BLaER1 treated with 17β-estradiol and CSF1 and Interleukin-3, amounts not matched to agents 10 nM and 100 nM (cell line): ENCODE data around the gene CCDC85C.

Source experiments
- H3K27ac ChIP-seq, 11 experiments: shearing (Covaris generic); formaldehyde crosslinking; 2 replicates each; pipeline ENCODE4 v1.8.1; 2022
- H3K27me3 ChIP-seq, 11 experiments: shearing (Covaris generic); formaldehyde crosslinking; 2 replicates each; pipeline ENCODE4 v1.8.1; 2022
- H3K36me3 ChIP-seq, 11 experiments: shearing (Covaris generic); formaldehyde crosslinking; 2 replicates each; pipeline ENCODE4 v1.8.1; 2022
- H3K4me1 ChIP-seq, 10 experiments: shearing (Covaris generic); formaldehyde crosslinking; 2 replicates each; pipeline ENCODE4 v1.8.1; 2022
- H3K4me2 ChIP-seq, 11 experiments: shearing (Covaris generic); formaldehyde crosslinking; 2 replicates each; pipeline ENCODE4 v1.8.1; 2022
- H3K4me3 ChIP-seq, 10 experiments: shearing (Covaris generic); formaldehyde crosslinking; 2 replicates each; pipeline ENCODE4 v1.8.1; 2022
- H3K9ac ChIP-seq, 11 experiments: shearing (Covaris generic); formaldehyde crosslinking; 2 replicates each; pipeline ENCODE4 v1.8.1; 2022
- H3K9me3 ChIP-seq, 11 experiments: shearing (Covaris generic); formaldehyde crosslinking; replicated peaks in 1 of 11; 2 replicates each; pipeline ENCODE4 v1.8.1; 2022
- H4K20me1 ChIP-seq, 11 experiments: shearing (Covaris generic); formaldehyde crosslinking; 2 replicates each; pipeline ENCODE4 v1.8.1; 2022
- Cebpa-rat ChIP-seq, 11 experiments: shearing (Covaris generic); IDR thresholded peaks; 2 replicates each; pipeline ENCODE4 v1.8.1; 2022

CCDC85C gene

DNA sequence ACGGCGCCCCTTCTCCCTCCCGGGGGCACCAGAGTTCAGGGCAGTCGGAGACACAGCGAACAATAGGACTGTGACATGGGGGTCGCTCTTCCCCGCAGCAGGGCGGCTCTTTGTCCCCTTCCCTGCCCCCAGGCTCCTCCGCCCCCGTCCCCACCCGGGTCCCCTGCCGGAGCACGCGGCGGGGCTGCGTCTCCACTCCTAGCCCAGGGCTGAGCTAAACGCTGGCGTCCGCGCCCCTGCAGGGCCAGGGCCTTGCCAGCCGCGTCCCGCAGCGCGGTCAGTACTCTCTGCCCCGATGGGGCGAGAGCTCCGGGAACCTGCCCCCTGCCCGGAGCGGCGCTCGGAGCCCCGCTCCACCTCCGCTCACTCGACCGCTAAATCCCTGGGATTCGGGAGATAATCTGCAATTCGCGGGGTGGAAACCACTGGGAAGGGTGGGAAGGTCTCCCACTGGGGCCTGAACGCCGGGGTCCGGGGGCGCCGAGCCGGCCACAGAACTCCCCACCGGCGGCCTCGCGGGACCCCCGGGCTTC lies 825 bp upstream of the CCDC85C start:
- TF ChIP-seq Cebpa-rat (IDR thresholded peaks at IDR 0.05): no peak
- Histone ChIP-seq H3K4me3 (peak overlapping the region; percentile 77 to 94 (median 88)), H3K27me3 (peaks cover 0 to 4% (median 0%) of the 10 kb centered on the region in 11 experiments; a peak in 1 of 22 replicates), H3K4me1 (peaks cover 33 to 54% (median 52%) of the 10 kb centered on the region in 10 experiments), H3K9me3 (no peaks in the 10 kb centered on the region), H3K36me3 (no peaks in the 10 kb centered on the region; a peak in 1 of 22 replicates), H3K4me2 (peak overlapping the region; percentile 79 to 97 (median 95)), H3K9ac (peak overlapping the region; percentile 80 to 95 (median 91)), H4K20me1 (peaks cover 0 to 49% (median 17%) of the 10 kb centered on the region in 11 experiments; a peak in 14 of 22 replicates), H3K27ac (peak overlapping the region; percentile 58 to 92 (median 90); a peak in 20 of 22 replicates)

DNA sequence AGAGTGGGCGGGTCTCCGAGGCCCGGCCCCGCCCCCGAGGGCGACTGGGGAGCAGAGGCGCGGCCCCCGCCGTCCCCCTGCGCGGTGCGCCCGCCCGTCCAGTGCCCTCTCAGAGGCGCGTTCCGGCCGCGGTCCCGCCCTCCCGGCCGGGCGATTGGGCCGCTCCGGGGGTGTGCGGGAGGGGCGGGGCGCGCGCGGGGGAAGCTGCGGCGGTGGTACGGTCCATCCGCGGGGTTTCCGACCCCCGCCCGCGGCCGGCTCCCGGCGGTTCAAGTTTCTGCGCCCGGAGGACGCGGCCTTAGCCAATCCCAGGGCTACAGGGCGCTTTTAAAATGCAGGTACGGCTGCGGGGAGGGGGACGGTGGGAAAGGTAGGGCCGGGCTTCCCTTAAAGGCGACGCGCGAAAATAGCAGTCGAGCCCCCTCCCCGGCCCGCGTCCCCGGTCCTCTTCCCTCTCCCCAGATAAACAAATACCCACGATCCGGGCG lies 315 bp upstream of the CCDC85C start:
- peaks cover 0 to 4% (median 0%) of the 10 kb centered on the region in 11 experiments; a peak in 1 of 22 replicates for H3K27me3 ChIP-seq
- no peaks in the 10 kb centered on the region; a peak in 1 of 22 replicates for H3K36me3 ChIP-seq
- H3K4me2 ChIP-seq: peak overlapping the region; percentile 79 to 97 (median 95)
- peak overlapping the region; percentile 77 to 94 (median 88) for H3K4me3 ChIP-seq
- TF ChIP-seq Cebpa-rat (IDR thresholded peaks at IDR 0.05): no peak
- H3K27ac ChIP-seq: peak overlapping the region; percentile 58 to 92 (median 90); a peak in 20 of 22 replicates
- peaks cover 0 to 54% (median 17%) of the 10 kb centered on the region in 11 experiments; a peak in 14 of 22 replicates for H4K20me1 ChIP-seq
- peaks cover 33 to 60% (median 58%) of the 10 kb centered on the region in 10 experiments for H3K4me1 ChIP-seq
- no peaks in the 10 kb centered on the region for H3K9me3 ChIP-seq
- H3K9ac ChIP-seq: peak overlapping the region; percentile 80 to 95 (median 91)

DNA sequence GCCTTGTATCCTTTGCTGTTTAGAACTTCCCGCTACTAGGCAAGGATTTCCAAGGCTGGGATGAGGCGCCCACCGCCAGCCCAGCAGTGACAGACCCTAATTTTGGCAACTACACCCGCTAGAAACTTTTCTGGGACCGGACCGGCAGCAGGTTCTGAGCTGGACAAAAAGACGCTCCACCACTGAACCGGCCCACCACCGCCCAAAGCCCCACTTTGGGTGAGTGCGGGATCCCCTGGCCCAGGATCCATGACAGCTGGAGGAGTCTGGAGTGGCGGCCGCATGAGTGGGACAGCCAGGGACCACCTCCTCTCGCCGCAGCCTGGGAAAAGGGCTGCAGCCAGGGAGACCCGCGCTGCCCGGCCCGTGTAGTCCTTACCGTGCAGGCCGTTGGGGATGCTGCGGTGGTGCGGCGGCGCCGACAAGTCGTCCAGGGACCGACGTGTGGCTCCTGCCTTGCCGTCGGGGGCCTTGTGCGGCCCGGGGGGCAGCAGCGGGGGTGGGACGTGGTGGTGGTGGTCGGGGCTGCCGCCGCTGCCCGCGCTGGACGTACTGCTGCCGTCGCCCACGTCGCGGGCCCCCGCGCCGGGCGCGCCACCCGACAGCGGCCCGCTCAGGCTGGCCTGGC lies 1.1 kb downstream of the CCDC85C start:
- Histone ChIP-seq H3K4me2 (peak overlapping the region; percentile 82 to 100 (median 94)), H3K27me3 (peaks cover 0 to 4% (median 0%) of the 10 kb centered on the region in 11 experiments; a peak in 1 of 22 replicates), H3K27ac (peak overlapping the region in 2 of 11 experiments; percentile 46 to 63; a peak in 2 of 22 replicates), H3K4me1 (peaks cover 33 to 73% (median 72%) of the 10 kb centered on the region in 10 experiments), H3K4me3 (peak overlapping the region; percentile 67 to 94 (median 86); a peak in 19 of 20 replicates), H3K9me3 (no peaks in the 10 kb centered on the region), H3K9ac (peak overlapping the region in 10 of 11 experiments; percentile 11 to 83 (median 74); a peak in 17 of 22 replicates), H3K36me3 (no peaks in the 10 kb centered on the region; a peak in 1 of 22 replicates), H4K20me1 (peaks cover 0 to 66% (median 17%) of the 10 kb centered on the region in 11 experiments; a peak in 14 of 22 replicates)
- TF ChIP-seq Cebpa-rat (IDR thresholded peaks at IDR 0.05): no peak

DNA sequence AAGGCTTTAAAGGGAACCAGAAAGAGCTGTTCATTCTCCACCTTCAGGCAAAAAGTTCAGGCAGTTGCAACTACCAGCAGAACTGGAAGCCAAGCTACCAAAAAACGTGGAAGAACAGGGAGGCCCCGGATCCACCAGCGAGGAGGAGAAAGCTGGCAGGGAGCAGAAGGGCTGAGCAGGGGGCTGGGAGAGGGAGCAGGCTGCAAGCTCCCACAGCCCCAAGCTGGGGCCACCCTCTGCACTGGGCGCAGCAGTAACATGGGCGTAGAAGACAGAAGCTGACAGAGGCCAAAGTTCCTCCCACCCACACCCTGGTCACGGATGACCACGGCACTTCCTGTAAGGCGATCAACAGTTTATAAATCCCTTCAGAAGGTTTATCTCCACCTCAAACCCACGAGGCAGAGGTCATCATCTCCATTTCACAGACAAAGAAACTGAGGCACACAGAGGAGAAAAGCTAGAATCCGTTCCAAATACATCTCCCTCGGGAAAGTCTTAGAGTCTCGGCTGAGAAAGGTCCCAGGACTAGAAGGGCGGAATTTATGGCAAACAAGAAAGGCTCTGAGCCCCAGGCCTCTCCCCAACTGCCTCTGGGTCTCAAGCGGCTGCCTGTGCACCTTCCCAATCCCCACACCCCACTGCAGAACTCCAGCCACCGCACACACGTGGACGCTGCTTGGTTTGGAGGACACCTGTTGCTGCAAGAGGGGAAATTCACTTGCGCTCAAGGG lies 1.8 kb downstream of the CCDC85C start:
- Histone ChIP-seq H3K27me3 (peaks cover 0 to 4% (median 0%) of the 10 kb centered on the region in 11 experiments; a peak in 1 of 22 replicates), H3K27ac (peak overlapping the region in 3 of 11 experiments; percentile 7 to 46 (median 26); a peak in 3 of 22 replicates), H3K36me3 (no peaks in the 10 kb centered on the region; a peak in 1 of 22 replicates), H3K4me2 (peak overlapping the region; percentile 82 to 100 (median 94)), H3K9me3 (no peaks in the 10 kb centered on the region), H3K9ac (peak overlapping the region; percentile 10 to 83 (median 74); a peak in 18 of 22 replicates), H4K20me1 (peaks cover 0 to 67% (median 17%) of the 10 kb centered on the region in 11 experiments; a peak in 14 of 22 replicates), H3K4me3 (peak overlapping the region; percentile 25 to 94 (median 86); a peak in 18 of 20 replicates), H3K4me1 (peaks cover 34 to 80% (median 78%) of the 10 kb centered on the region in 10 experiments)
- TF ChIP-seq Cebpa-rat (IDR thresholded peaks at IDR 0.05): no peak

DNA sequence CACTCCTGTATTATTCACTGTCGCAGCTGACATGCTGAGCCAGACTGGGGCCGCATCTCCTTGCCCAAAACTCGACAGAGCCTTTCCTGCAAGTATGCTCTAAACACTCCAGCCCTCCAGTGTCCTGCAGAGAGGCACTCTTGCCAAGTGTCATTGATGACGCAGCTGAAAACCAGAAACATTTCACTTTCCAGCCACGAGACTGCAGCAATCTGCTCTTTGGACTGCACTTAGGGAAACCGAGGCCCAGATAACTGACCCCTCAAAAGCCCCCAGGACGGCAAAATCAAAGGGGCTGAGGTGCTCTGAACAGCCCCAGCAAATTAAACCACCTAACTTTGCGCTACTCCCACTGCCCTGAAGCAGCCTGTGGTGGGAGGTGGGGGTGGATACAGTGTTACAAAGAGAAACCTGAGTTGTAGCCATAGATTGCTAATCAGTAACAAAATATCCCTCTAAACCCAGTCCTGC lies 2.6 kb downstream of the CCDC85C start:
- Histone ChIP-seq H3K9ac (peak overlapping the region in 5 of 11 experiments; percentile 8 to 82 (median 33); a peak in 7 of 22 replicates), H3K27me3 (peaks cover 0 to 4% (median 0%) of the 10 kb centered on the region in 11 experiments; a peak in 1 of 22 replicates), H3K36me3 (no peaks in the 10 kb centered on the region; a peak in 1 of 22 replicates), H3K9me3 (no peaks in the 10 kb centered on the region), H3K4me3 (no peak overlapping the region; a peak in 1 of 20 replicates), H4K20me1 (peaks cover 0 to 72% (median 17%) of the 10 kb centered on the region in 11 experiments; a peak in 14 of 22 replicates), H3K4me1 (peaks cover 41 to 84% (median 82%) of the 10 kb centered on the region in 10 experiments), H3K4me2 (peak overlapping the region; percentile 82 to 100 (median 94)), H3K27ac (no peak overlapping the region)
- no peak for TF ChIP-seq Cebpa-rat (IDR thresholded peaks at IDR 0.05)

DNA sequence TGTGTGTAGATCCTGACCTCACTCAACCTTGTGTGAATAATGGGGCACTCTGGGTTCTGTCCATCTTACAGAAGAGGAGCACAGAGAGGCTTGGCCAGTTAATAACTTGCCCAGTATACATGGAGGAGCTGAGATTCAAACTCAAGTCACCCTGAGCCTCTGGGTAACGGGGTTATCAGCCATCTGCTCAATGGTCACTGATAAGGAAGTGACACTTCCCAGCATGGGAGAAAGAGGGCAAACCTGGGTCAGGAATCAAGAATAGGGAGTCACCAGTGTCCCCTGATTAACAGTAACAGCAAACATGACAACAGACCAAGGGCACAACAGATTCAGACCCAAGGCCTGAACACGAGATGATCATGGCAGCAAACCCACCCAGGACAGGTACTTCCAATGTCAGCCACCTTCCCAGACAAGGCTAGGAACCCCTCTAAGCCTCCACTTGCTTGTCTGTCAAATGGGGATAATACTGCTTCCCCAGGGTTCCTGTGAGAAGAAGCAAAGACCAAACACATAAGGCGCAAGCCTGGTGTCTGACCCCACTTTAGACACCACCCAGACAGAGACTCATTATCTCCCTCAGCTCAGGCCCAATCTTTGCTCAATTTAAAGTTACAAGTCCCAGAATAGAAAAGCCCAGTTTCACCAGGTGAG lies 3.6 kb downstream of the CCDC85C start:
- no peak overlapping the region for H3K4me3 ChIP-seq
- peak overlapping the region in 1 of 11 experiments; percentile 82; a peak in 1 of 22 replicates for H3K9ac ChIP-seq
- peaks cover 44 to 84% (median 82%) of the 10 kb centered on the region in 10 experiments for H3K4me1 ChIP-seq
- peaks cover 0 to 67% (median 16%) of the 10 kb centered on the region in 11 experiments; a peak in 13 of 22 replicates for H4K20me1 ChIP-seq
- H3K27me3 ChIP-seq: peaks cover 0 to 4% (median 0%) of the 10 kb centered on the region in 11 experiments; a peak in 1 of 22 replicates
- H3K27ac ChIP-seq: no peak overlapping the region
- no peaks in the 10 kb centered on the region; a peak in 1 of 22 replicates for H3K36me3 ChIP-seq
- TF ChIP-seq Cebpa-rat (IDR thresholded peaks at IDR 0.05): no peak
- H3K4me2 ChIP-seq: peak overlapping the region in 10 of 11 experiments; percentile 7 to 100 (median 92); a peak in 18 of 22 replicates
- no peaks in the 10 kb centered on the region for H3K9me3 ChIP-seq

DNA sequence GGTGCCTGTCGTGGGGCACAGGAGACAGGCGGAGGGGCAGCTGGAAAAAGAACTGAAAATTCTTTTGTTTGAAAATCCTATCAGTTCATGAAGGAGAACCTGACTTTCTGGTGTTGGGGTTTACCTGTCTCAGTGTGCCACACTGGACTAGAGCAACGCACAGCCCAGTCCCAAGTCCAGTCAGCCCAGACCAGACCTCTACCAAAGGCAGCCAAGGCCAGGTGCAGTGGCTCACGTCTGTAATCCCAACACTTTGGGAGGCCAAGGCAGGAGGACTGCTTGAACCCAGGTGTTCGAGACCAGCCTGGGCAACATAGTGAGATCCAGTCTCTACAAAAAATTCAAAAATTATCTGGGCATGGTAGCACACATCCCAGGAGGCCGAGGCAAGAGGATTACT lies 4.6 kb downstream of the CCDC85C start:
- Histone ChIP-seq H3K9ac (peak overlapping the region in 3 of 11 experiments; percentile 4 to 41 (median 28); a peak in 2 of 22 replicates), H3K27me3 (peaks cover 0 to 4% (median 0%) of the 10 kb centered on the region in 11 experiments; a peak in 1 of 22 replicates), H3K9me3 (no peaks in the 10 kb centered on the region), H3K36me3 (no peaks in the 10 kb centered on the region; a peak in 1 of 22 replicates), H3K27ac (0 out of 22 replicates have a peak overlapping the region, but pooled peaks of 1 of the 11 experiments have one; percentile 28), H3K4me2 (peak overlapping the region in 8 of 11 experiments; percentile 31 to 100 (median 95); a peak in 15 of 22 replicates), H4K20me1 (peaks cover 0 to 70% (median 16%) of the 10 kb centered on the region in 11 experiments; a peak in 13 of 22 replicates), H3K4me3 (no peak overlapping the region), H3K4me1 (peaks cover 53 to 94% (median 91%) of the 10 kb centered on the region in 10 experiments)
- TF ChIP-seq Cebpa-rat (IDR thresholded peaks at IDR 0.05): no peak
